HEK293T (cell line): Measurements from ENCODE around the gene TMCC2.

Experiments used
- CTBP1 ChIP-seq: fragments of 450-650 bp; IDR thresholded peaks from 2 replicates; pipeline ENCODE4 v1.6.1; 2016; ENCODE audit warnings: borderline replicate concordance
- ELF4 ChIP-seq: fragments of 450-650 bp; IDR thresholded peaks from 2 replicates; pipeline ENCODE4 v1.6.1; 2017; ENCODE audit warnings: antibody characterized with exemption
- FOXK2 ChIP-seq: fragments of 450-650 bp; IDR thresholded peaks from 2 replicates; pipeline ENCODE4 v1.6.1; 2016; ENCODE audit warnings: mild to moderate bottlenecking
- FOXM1 ChIP-seq: fragments of 450-650 bp; IDR thresholded peaks from 2 replicates; pipeline ENCODE4 v1.6.1; 2017; ENCODE audit warnings: mild to moderate bottlenecking, borderline replicate concordance
- L3MBTL2 ChIP-seq: fragments of 450-650 bp; conservative IDR thresholded peaks from 2 replicates; pipeline ENCODE4 v1.6.1; 2016; ENCODE audit warnings: mild to moderate bottlenecking
- LEF1 ChIP-seq: fragments of 450-650 bp; IDR thresholded peaks from 2 replicates; pipeline ENCODE4 v1.6.1; 2017; ENCODE audit warnings: mild to moderate bottlenecking, borderline replicate concordance
- NFRKB ChIP-seq: fragments of 450-650 bp; IDR thresholded peaks from 2 replicates; pipeline ENCODE4 v1.6.1; 2016; ENCODE audit warnings: mild to moderate bottlenecking, moderate library complexity
- SP1 ChIP-seq: fragments of 450-650 bp; IDR thresholded peaks from 2 replicates; pipeline ENCODE4 v1.6.1; 2017
- ZNF384 ChIP-seq: fragments of 450-650 bp; IDR thresholded peaks from 2 replicates; pipeline ENCODE4 v1.6.1; 2016

GRCh38 chr1:205211839-205212536, 15.8 kb upstream of the TMCC2 start:
- TF ChIP-seq NFRKB (no peak), FOXK2 (no peak), ZNF384 (no peak), L3MBTL2 (no peak), FOXM1 (no peak), CTBP1 (no peak), ELF4 (no peak), LEF1 (no peak), SP1 (no peak)
